GF-D8 (cell line): Measurements from ENCODE around the gene MEGF9.
"Not testable (repeated sequence)": the region's sequence is repeated elsewhere in the genome, so short reads cannot be mapped to it uniquely, and the experiment has no call there.

Source experiments
- DNase-seq: peaks from one replicate; lab custom pipeline; 2025; lab: John Stamatoyannopoulos, UW

Gene MEGF9

DNA sequence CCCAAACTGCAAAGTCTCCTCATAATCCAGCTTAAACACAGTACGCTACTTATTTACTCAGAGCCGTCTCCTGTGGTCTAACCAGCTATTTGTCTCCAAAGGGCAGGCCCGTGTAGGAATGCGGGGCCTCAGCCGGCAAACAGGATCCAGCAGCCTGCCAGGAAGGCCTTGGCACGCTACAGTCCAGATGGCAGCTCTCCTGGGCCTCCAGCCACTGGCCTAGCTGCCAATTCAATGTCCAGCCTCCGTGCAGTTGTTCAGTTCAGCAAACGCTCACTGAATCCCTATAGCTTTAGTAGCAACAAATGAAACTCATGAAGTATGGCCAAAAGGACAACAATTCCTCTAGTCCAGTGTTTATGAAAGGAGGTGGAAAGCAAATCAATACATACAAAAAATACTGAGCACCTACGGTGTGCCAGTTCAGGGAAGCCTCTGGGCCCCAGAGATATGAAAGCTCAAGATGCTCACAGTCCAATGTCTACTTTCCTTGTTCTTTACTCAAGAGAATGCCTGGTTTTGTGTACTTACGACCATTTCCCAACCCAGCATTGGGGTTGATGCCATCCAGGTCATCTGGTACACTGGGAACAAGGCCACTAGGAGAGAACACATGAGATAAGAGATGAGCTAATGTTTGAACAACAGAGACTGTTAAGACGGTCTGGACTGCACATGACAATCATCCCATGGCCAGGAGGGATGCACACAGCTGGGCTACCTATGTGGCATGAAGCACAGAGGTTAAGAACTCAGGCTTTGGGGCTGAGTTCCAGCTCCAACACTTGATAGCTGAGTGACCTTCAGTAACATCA is 142.6 kb downstream of the MEGF9 start:
- DNase-seq = no peak

DNA sequence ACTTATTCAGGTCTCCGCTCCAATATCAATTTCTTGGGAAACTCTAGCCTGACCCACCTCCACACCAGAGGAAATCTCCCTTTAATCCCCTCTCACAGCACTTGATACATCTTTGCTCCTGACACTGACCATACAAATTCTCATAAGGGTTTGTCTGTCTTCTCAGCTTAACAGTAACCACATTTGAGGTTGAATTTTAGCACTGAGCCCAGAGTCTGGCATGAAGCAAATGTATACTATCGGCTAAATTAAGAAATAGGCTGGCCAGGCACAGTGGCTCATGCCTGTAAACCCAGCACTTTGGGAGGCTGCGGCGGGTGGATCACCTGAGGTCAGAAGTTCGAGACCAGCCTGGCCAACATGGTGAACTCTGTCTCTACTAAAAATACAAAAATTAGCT is 144.0 kb downstream of the MEGF9 start:
- DNase-seq = no peak

DNA sequence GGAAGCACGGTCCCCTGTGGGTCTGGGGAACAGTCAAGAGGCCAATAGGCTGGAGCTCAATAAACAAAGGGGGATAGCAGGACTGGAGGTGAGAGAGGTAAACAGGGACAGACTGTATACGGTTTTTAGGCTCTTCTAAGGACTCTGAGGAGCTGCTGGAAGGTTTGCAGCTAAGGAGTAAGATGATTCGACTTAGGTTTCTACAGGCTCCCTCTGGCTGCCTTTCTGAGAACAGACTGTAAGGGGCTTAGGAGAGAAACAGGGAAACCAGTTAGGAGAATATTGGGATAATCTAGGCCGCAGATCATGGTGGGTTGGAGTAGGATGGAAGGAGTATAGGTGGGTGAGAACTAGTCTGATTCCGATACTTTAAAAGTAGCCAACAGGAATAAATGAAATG is 144.7 kb downstream of the MEGF9 start:
- DNase-seq = no peak

DNA sequence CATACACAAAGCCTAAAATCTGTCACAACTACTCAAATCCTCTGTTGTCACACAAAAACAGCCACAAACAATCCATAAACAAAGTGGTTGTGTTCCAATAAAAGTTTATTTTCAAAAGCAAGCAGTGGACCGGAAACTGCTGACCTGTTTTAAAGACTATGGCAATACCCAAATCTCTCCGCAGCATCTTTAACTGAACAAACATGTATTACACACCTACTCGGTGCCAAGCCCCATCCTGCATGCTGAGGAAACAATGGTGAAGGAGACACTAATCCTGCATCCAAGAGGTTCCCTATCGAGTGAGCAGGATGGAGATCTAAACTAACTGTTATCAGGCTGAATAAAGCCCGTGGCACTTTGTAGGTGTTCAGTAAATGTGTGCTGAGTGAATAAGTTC is 145.5 kb downstream of the MEGF9 start:
- no peak for DNase-seq

DNA sequence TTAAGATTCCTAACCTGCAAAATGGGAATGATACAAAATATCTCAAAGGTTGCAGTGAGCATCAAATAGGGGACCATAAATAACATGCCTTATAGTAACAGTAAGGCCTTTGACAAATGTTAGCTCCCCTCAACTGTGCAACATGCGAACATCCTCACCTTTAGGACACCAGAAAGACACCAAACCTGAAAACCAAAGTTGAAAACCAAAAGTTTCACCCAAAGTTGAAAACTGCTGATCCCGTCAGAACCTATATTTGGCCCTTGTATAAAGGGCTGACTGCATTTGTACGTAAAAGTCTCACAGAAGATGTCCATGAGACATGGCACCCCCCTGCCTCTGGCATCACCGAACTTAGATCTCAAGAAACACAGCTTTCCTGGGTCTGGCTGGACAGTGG is 146.4 kb downstream of the MEGF9 start:
- no peak for DNase-seq

DNA sequence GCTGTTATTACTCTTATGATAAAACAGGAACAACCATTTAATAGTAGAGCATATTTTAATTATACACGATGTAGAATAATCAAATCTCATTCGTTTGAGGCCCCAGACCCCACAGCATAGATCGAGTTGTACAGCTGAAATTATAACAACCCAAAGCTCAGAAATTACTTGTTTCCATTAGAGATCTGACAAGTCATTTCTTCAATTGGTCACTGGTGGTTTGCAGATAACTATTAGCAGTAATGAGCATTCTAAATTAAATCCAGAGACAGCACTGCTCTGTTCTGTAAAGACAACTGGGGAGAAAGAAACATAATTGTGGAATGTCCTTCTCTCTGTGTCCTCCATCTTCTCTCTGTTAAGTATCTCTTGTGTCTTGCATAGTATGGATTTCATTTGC is 147.2 kb downstream of the MEGF9 start:
- DNase-seq = no peak

DNA sequence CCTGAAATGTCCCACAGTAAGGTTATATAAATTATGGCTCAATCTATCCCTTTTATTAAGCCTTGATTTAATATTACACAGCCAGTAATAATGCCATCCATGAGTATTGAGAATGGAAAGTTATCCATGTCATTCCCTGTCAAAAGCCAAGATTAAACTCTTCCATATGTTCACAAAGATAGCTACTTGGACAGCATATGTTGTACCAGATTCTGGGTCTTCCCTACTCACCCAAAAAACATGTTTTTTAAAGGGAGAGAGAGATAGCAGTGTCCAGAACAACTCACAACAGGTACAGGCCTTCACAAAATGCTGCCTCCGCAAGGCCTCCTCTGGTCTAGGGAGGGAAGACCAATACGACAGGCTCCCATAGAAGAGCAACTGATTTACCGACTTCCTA is 149.7 kb downstream of the MEGF9 start:
- DNase-seq = no peak

DNA sequence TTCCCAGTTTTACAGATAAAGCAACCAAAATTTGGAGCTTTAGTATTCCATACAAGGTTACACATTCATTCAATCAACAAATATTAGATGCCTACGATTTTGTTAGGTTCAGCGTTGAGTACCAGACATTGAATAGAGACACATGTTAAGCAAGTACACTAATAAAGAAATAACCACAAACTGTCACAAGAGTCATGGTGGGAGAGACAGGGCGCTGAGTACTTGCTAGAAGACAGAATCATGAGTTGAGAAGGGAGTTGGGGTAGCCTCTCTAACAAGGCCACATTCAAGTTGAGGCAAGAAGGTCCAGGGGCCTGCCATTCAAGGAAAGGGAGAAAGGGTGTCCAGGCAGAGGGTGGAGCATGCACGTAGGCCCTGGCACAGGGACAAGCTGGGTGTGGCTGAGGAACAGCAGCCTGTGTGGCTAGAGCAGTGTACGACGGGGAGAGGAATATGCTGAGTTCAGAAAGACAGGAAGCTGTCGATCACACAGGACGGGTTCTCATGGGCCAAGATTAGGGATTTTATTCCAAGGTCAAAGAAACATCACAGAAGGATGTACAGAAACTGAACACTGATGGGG is 151.3 kb downstream of the MEGF9 start:
- no peak for DNase-seq

DNA sequence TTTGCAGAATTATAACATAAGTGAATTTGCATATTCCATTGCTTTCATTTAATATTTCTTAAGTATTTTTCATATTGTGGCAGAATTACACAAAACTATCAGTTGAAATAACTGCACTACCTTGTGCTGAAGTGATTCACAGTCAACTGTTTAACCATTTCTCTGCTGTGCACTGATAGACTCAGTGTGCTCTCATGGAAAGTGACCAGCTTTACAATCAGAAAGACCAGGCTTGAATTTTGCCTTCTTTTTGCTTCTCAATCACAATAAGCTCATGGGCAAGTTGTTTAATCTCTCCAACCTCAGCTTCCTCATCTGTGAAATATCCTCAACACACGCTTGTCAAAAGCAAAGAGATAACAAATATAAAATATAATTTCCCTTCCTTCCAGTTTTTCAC is 152.6 kb downstream of the MEGF9 start:
- DNase-seq = no peak

DNA sequence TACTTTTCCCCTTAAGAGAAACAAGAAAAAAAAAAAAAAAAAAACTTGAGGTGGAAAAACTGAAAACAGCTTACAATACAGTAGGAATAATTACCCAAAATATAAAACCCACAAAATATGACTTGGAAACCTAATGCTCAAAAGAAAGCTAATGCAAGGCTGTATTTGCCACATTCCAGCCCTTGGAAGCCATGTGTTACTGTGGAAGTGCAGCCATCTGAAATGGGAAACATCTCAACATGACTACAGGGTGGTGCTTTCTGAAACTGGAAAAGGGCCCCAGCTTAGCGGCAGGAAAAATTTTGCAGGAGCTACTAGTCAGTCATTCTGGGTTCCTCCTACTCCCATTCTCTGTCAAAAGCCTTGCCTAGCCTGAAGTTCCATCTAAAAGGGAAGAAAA is 154.7 kb downstream of the MEGF9 start:
- DNase-seq = no peak

DNA sequence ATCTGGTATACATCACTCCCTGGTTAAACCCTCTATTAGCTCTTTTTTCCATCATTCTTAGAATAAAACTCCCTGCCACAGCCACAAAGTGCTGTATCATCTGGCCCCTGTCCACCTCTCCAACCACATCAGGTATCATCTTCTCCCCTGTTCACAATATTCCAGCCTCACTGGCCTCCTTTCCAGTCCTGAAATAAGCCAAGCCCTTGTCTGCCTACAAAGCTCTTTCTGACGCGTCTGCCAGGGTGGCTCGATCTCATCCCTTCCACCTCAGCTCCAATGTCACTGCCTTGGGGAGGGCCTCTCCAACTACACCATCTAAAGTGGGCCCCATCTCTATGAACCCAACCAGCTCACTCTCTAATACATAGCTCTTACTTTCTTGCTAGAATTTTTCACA is 155.8 kb downstream of the MEGF9 start:
- DNase-seq = no peak

DNA sequence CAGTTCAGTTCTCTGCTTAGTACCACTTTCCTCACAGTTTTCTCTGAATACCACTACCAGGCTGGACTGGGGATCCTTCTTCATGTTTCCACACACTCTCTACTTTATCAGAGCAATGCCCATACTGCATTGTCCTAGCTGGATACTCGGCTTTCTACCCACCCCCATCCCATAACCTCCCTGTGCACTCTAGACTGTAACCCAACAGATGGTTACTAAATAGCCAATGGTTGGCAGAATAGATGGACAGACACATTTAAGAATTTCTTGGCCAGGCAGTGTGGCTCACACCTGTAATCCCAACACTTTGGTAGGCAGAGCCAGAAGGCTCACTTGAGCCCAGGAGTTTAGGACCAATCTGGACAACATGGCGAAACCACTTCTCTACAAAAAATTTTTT is 157.1 kb downstream of the MEGF9 start:
- DNase-seq = no peak

DNA sequence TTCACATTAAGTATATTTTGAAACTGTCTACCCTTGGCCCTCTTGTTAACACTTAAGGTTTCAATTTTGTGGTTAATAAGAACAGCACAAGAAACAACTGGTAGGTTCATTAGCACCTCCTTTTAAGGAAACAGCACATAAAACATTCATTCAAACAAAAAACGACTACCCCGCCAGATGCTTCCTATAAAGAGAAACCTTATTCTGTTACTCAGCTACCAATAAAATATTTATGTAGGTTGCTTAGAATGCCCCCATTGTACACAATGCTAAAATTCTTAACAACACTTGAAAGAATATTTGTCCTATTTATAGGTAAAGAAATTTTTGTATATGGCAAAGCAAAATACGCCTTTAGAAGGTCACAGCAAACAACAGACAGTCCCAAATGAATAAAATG is 157.5 kb downstream of the MEGF9 start:
- no peak for DNase-seq

DNA sequence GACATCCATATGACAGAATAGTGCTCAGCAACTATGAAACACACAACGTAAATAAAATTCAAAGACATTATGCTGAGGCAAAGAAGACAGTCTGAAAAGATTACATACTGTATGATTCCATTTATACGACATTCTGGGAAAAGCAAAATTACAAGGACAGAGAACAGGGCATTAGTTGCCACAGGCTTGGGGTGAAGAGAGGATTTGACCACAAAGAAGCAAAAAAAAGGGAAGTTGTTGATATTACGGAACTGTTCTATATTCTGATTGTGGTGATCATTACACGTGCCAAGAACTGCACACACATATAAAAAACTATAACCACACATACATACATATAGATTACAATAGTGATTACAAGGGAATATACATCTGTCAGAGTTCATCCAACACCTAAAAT is 158.4 kb downstream of the MEGF9 start:
- peak; percentile 80 for DNase-seq

DNA sequence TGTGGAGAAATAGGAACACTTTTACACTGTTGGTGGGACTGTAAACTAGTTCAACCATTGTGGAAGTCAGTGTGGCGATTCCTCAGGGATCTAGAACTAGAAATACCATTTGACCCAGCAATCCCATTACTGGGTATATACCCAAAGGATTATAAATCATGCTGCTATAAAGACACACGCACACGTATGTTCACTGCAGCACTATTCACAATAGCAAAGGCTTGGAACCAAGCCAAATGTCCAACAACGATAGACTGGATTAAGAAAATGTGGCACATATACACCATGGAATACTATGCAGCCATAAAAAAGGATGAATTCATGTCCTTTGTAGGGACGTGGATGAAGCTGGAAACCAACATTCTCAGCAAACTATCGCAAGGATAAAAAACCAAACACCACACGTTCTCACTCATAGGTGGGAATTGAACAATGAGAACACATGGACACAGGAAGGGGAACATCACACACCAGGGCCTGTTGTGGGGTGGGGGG is 162.0 kb downstream of the MEGF9 start:
- not testable (repeated sequence) for DNase-seq
